K562 (cell line): ENCODE results near the gene KRT16. TPM values are rescaled to one million over a fixed set of nuclear protein-coding genes. Genes with fewer than 3 reads are reported as not detected.

Experiments used
- ADNP ChIP-seq: fragments of 200-800 bp; sonication (Bioruptor generic); IDR thresholded peaks from 2 replicates; pipeline ENCODE4 v1.6.1; 2016; ENCODE audit warnings: missing genetic modification characterization, missing compliant biosample characterization
- HBP1 ChIP-seq: fragments of 450-650 bp; formaldehyde crosslinking; IDR thresholded peaks from 2 replicates; pipeline ENCODE4 v1.4.0; 2022; ENCODE audit warnings: missing genetic modification characterization
- MYBL2 ChIP-seq, 2 experiments: fragments of 450-650 bp in 1 of 2; sonication (generic) in 1 of 2; formaldehyde crosslinking in 1 of 2; IDR thresholded peaks; 2 replicates each; pipeline versions ENCODE4 v1.6.1 to v1.8.1; 2017 to 2022; ENCODE audit warnings: borderline replicate concordance in 1 of 2, inconsistent platforms in 1 of 2, low read depth in 1 of 2, mild to moderate bottlenecking in 1 of 2, missing genetic modification reagents in 1 of 2, moderate library complexity in 1 of 2
- ZBTB34 ChIP-seq: fragments of 250-450 bp; sonication (Bioruptor Pico); IDR thresholded peaks from 2 replicates; pipeline ENCODE4 v1.8.0; 2021; ENCODE audit warnings: mild to moderate bottlenecking, moderate library complexity
- ZNF407 ChIP-seq: fragments of 450-650 bp; IDR thresholded peaks from 2 replicates; pipeline ENCODE4 v1.6.1; 2016; ENCODE audit warnings: low read depth
- polyA plus RNA-seq, 8 experiments: library from polyadenylated mRNA; depleted of rRNA in 4 of 8; stranded (reverse) in 5 of 8; unstranded in 3 of 8; fragments of >200 nt; fragmentation: Nextera tagmentation in 2 of 8; fragmentation: Illumina TruSeq in 1 of 8; extraction: Ambion mirVana in 2 of 8; extraction: Trizol in 1 of 8; gene quantifications; 2 replicates each; pipeline versions ENCODE4 v1.2.1 to v1.2.3, GENCODE V29; 2011 to 2014; ENCODE audit warnings: inconsistent platforms in 1 of 8, missing spikeins in 1 of 8
- total RNA-seq, 7 experiments: library from RNA; depleted of rRNA in 6 of 7; stranded (reverse); fragments of >200 nt in 6 of 7; fragmentation: Illumina TruSeq in 2 of 7; extraction: Trizol in 2 of 7; gene quantifications; 2 replicates each; pipeline versions ENCODE4 v1.2.1 to v1.2.3, GENCODE V29; 2011 to 2021; ENCODE audit warnings: low replicate concordance in 1 of 7

KRT16 gene
- total and polyA plus RNA-seq, 9 of the 15 experiments (the other 6 are each of a cell fraction or from before 2014, with no cell fraction given), result 0.04 TPM; not detected in 8

- TF ChIP-seq ZNF407, result 0 out of 2 replicates have a peak, but pooled peaks have one; percentile 15
- TF ChIP-seq MYBL2 (IDR thresholded peaks at IDR 0.05; ENCODE audit: low read depth), result peak; percentile 17; the same call in 1 of the 2 replicates
- no peak for TF ChIP-seq MYBL2 (CRISPR knock-in tag; IDR thresholded peaks at IDR 0.05; ENCODE audit: borderline replicate concordance)
- no peak for TF ChIP-seq ZBTB34 (CRISPR knock-in tag)
- TF ChIP-seq HBP1, result peak; percentile 59; the same call in 1 of the 2 replicates
- 0 out of 2 replicates have a peak, but pooled peaks have one; percentile 17 for TF ChIP-seq ADNP (tag)
Measured at GRCh38 chr17:41632482-41633105, 20.0 kb upstream of the KRT16 start (continued).
